Measurements from ENCODE around the gene HAUS7. TPM values are rescaled to one million over a fixed set of nuclear protein-coding genes. Genes with fewer than 3 reads are reported as not detected.

Gene HAUS7
- total RNA-seq, 1 donor from 2014 or later = 27.7 TPM

- Mint-ChIP-seq H3K27me3 (ENCODE audit: unreplicated experiment) (peaks cover 4% of the 10 kb centered on the region), H3K4me1 (ENCODE audit: unreplicated experiment) (peaks cover 19% of the 10 kb centered on the region), H3K36me3 (ENCODE audit: low read depth, unreplicated experiment) (no peaks in the 10 kb centered on the region), H3K9me3 (ENCODE audit: unreplicated experiment) (no peaks in the 10 kb centered on the region), H3K27ac (ENCODE audit: unreplicated experiment) (peak overlapping the region; percentile 80), H3K4me3 (ENCODE audit: unreplicated experiment) (no peak overlapping the region)
- DNase-seq (ENCODE audit: low spot score) = no peak
- no peak for TF ChIP-seq CTCF (IDR thresholded peaks at IDR 0.05; ENCODE audit: unreplicated experiment)
Observed at GRCh38 chrX:153487590-153488071, 17.3 kb upstream of the HAUS7 start.

- no peaks in the 10 kb centered on the region for H3K36me3 Mint-ChIP-seq (ENCODE audit: low read depth, unreplicated experiment)
- no peaks in the 10 kb centered on the region for H3K9me3 Mint-ChIP-seq (ENCODE audit: unreplicated experiment)
- no peak overlapping the region for H3K27ac Mint-ChIP-seq (ENCODE audit: unreplicated experiment)
- no peak overlapping the region for H3K4me3 Mint-ChIP-seq (ENCODE audit: unreplicated experiment)
- no peak for DNase-seq (ENCODE audit: low spot score)
- peaks cover 1% of the 10 kb centered on the region for H3K27me3 Mint-ChIP-seq (ENCODE audit: unreplicated experiment)
- peaks cover 13% of the 10 kb centered on the region for H3K4me1 Mint-ChIP-seq (ENCODE audit: unreplicated experiment)
- TF ChIP-seq CTCF (IDR thresholded peaks at IDR 0.05; ENCODE audit: unreplicated experiment) = no peak
Observed at GRCh38 chrX:153486171-153486570, 15.8 kb upstream of the HAUS7 start.

GRCh38 chrX:153485396-153486080 lies 15.2 kb upstream of the HAUS7 start:
- Mint-ChIP-seq H3K27ac (ENCODE audit: unreplicated experiment) (no peak overlapping the region), H3K4me3 (ENCODE audit: unreplicated experiment) (no peak overlapping the region), H3K36me3 (ENCODE audit: low read depth, unreplicated experiment) (no peaks in the 10 kb centered on the region), H3K9me3 (ENCODE audit: unreplicated experiment) (no peaks in the 10 kb centered on the region), H3K27me3 (ENCODE audit: unreplicated experiment) (peaks cover 1% of the 10 kb centered on the region), H3K4me1 (ENCODE audit: unreplicated experiment) (peaks cover 7% of the 10 kb centered on the region)
- no peak for DNase-seq (ENCODE audit: low spot score)
- TF ChIP-seq CTCF (IDR thresholded peaks at IDR 0.05; ENCODE audit: unreplicated experiment) = no peak

- no peak for TF ChIP-seq CTCF (IDR thresholded peaks at IDR 0.05; ENCODE audit: unreplicated experiment)
- no peak overlapping the region for H3K4me3 Mint-ChIP-seq (ENCODE audit: unreplicated experiment)
- no peaks in the 10 kb centered on the region for H3K36me3 Mint-ChIP-seq (ENCODE audit: low read depth, unreplicated experiment)
- no peaks in the 10 kb centered on the region for H3K9me3 Mint-ChIP-seq (ENCODE audit: unreplicated experiment)
- no peaks in the 10 kb centered on the region for H3K27me3 Mint-ChIP-seq (ENCODE audit: unreplicated experiment)
- peaks cover 10% of the 10 kb centered on the region for H3K4me1 Mint-ChIP-seq (ENCODE audit: unreplicated experiment)
- DNase-seq (ENCODE audit: low spot score) = no peak
- H3K27ac Mint-ChIP-seq (ENCODE audit: unreplicated experiment) = no peak overlapping the region
Observed at GRCh38 chrX:153482376-153483015, 12.1 kb upstream of the HAUS7 start.

- Mint-ChIP-seq H3K9me3 (ENCODE audit: unreplicated experiment) (no peaks in the 10 kb centered on the region), H3K4me3 (ENCODE audit: unreplicated experiment) (no peak overlapping the region), H3K36me3 (ENCODE audit: low read depth, unreplicated experiment) (no peaks in the 10 kb centered on the region), H3K27ac (ENCODE audit: unreplicated experiment) (no peak overlapping the region), H3K4me1 (ENCODE audit: unreplicated experiment) (peaks cover 15% of the 10 kb centered on the region), H3K27me3 (ENCODE audit: unreplicated experiment) (no peaks in the 10 kb centered on the region)
- DNase-seq (ENCODE audit: low spot score) = no peak
- TF ChIP-seq CTCF (IDR thresholded peaks at IDR 0.05; ENCODE audit: unreplicated experiment) = no peak
Observed at GRCh38 chrX:153481043-153481442, 10.7 kb upstream of the HAUS7 start.
